AML-193 (cell line): ENCODE data around the gene MXD3.

Experiments
- DNase-seq, 2 experiments: peaks; one replicate each; lab custom pipeline; 2025; lab: John Stamatoyannopoulos, UW

Gene MXD3

GRCh38 chr5:177303121-177303924 lies 8.4 kb downstream of the MXD3 start, which contains the start of the genes PRELID1 and RAB24:
Gene PRELID1, plus strand, starts transcription at chr5:177303799. Its CDS starts 187 bp downstream, at chr5:177303986.
Gene RAB24, minus strand, starts transcription at chr5:177303719. Its CDS starts 431 bp downstream, at chr5:177303288.
- DNase-seq, result peak; percentile 32 to 64

GRCh38 chr5:177302354-177303110 lies 9.2 kb downstream of the MXD3 start:
- peak; percentile 57 to 71 for DNase-seq

GRCh38 chr5:177301503-177302165 lies 10.1 kb downstream of the MXD3 start:
- no peak for DNase-seq

GRCh38 chr5:177300951-177301350 lies 10.7 kb downstream of the MXD3 start:
- DNase-seq, result no peak

GRCh38 chr5:177300236-177300880 lies 11.3 kb downstream of the MXD3 start:
- DNase-seq, result peak; percentile 80 to 86

GRCh38 chr5:177299697-177300096 lies 12.0 kb downstream of the MXD3 start:
- DNase-seq, result no peak

- DNase-seq, result no peak
Measured at GRCh38 chr5:177297922-177298321, 13.8 kb downstream of the MXD3 start.

GRCh38 chr5:177296581-177296980 lies 15.1 kb downstream of the MXD3 start:
- peak in 1 of 2 experiments; percentile 44 for DNase-seq

- peak in 1 of 2 experiments; percentile 26 for DNase-seq
Measured at GRCh38 chr5:177295924-177296323, 15.8 kb downstream of the MXD3 start.

GRCh38 chr5:177294632-177295031 lies 17.1 kb downstream of the MXD3 start:
- no peak for DNase-seq

GRCh38 chr5:177293819-177294581 lies 17.7 kb downstream of the MXD3 start:
- DNase-seq, result no peak

- DNase-seq, result no peak
Measured at GRCh38 chr5:177291735-177292134, 20.0 kb downstream of the MXD3 start.

- DNase-seq, result no peak
Measured at GRCh38 chr5:177290816-177291596, 20.7 kb downstream of the MXD3 start.

- DNase-seq, result no peak
Measured at GRCh38 chr5:177288191-177288590, 23.5 kb downstream of the MXD3 start.

- DNase-seq, result no peak
Measured at GRCh38 chr5:177276886-177277285, 34.8 kb downstream of the MXD3 start.

GRCh38 chr5:177275883-177276282 lies 35.8 kb downstream of the MXD3 start:
- DNase-seq, result no peak

GRCh38 chr5:177271113-177271512 lies 40.6 kb downstream of the MXD3 start:
- no peak for DNase-seq

- DNase-seq, result no peak
Measured at GRCh38 chr5:177270653-177271052, 41.0 kb downstream of the MXD3 start.

GRCh38 chr5:177269976-177270375 lies 41.7 kb downstream of the MXD3 start:
- DNase-seq, result no peak

- DNase-seq, result no peak
Measured at GRCh38 chr5:177269232-177269895, 42.3 kb downstream of the MXD3 start.
